ENCODE results near the gene NAGA.
"Not testable (repeated sequence)": the region's sequence is repeated elsewhere in the genome, so short reads cannot be mapped to it uniquely, and the experiment has no call there.

Gene NAGA

GRCh38 chr22:42070517-42071422 lies at the start of gene NAGA:
Gene NAGA (minus strand): TSS chr22:42070812. CDS start chr22:42070297, 515 bp downstream.
- in situ Hi-C loops (cut with HindIII; ENCODE audit: low pct_unique_long_range_greater_than_20kb, low sequenced_read_pairs) = no loop called here
- TF ChIP-seq JUND (IDR thresholded peaks at IDR 0.05; ENCODE audit: low read depth) = no peak
- DNase-seq (ENCODE audit: low read depth in 1 of 2, low spot score in 1 of 2) = peak; percentile 83 to 97

- no peak for TF ChIP-seq JUND (IDR thresholded peaks at IDR 0.05; ENCODE audit: low read depth)
These were observed 46.3 kb upstream of the NAGA start for GRCh38 chr22:42116848-42117424.

DNA sequence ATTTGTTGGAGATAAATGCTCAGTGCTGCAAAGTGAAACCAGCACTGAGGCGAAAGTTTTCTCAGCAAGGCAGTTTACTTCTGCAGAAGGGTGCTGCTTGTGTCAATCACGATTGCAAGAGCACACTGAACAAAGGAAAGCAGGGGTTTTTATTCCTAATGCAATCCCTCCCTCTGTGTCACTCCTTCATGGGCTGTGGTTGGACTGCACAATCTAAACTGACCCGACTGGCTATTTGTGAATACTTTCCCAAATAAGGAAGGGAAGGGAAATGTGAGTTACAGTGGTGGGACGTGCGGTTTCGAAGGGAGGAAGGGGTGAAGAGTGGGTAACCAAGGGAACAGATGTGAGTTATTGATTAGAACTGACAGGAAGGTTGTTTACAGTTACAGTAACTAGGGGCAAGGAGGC lies 44.8 kb upstream of the NAGA start:
- in situ Hi-C loops (cut with HindIII; ENCODE audit: low pct_unique_long_range_greater_than_20kb, low sequenced_read_pairs); DNase-seq (ENCODE audit: low read depth in 1 of 2, low spot score in 1 of 2): not testable (repeated sequence)

More at GRCh38 chr22:42116848-42117424, 46.3 kb upstream of the NAGA start:
- no peak for DNase-seq (ENCODE audit: low read depth in 1 of 2, low spot score in 1 of 2)
- in situ Hi-C loops (cut with HindIII; ENCODE audit: low pct_unique_long_range_greater_than_20kb, low sequenced_read_pairs) = no loop called here

DNA sequence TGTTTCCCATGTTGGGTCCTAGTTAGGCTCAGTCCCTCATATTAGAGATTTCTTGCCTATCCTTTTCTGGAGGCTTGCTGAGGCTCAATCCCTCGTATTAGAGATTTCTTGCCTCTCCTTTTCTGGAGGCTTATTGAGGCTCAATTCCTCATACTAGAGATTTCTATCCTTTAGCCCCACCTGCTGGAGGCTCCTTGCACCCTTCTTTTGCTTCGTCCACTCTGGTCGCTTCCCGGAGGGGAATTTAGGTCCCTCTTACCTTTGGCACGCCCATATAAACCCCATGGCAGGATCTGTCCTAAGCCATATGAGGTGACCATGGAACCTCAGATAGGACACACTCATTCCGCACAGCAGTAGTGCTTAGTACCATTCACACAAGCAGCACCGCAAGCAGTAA lies 44.1 kb upstream of the NAGA start:
- no peak for DNase-seq (ENCODE audit: low read depth in 1 of 2, low spot score in 1 of 2)
- in situ Hi-C loops (cut with HindIII; ENCODE audit: low pct_unique_long_range_greater_than_20kb, low sequenced_read_pairs) = no loop called here
- no peak for TF ChIP-seq JUND (IDR thresholded peaks at IDR 0.05; ENCODE audit: low read depth)

GRCh38 chr22:42112793-42113192 lies 42.2 kb upstream of the NAGA start:
- DNase-seq (ENCODE audit: low read depth in 1 of 2, low spot score in 1 of 2); in situ Hi-C loops (cut with HindIII; ENCODE audit: low pct_unique_long_range_greater_than_20kb, low sequenced_read_pairs): not testable (repeated sequence)

DNA sequence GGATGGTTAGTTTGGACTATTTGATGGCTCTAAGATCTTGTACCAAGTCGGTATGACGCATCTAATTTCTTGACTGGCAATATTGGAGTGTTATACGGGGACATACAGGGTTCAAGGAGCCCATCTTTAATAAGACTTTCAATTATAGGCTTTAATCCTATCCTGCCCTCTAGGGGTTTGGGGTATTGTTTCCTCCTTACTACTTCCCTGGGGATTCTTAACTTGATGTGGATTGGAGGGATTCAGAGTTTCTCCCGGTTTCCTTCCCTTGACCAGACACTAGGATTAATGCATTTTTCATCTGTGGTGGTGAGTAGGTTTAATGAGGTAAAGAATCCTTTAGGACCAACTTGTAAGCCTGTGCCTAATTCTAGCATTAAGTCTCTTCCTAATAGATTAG lies 41.2 kb upstream of the NAGA start:
- DNase-seq (ENCODE audit: low read depth in 1 of 2, low spot score in 1 of 2) = no peak
- TF ChIP-seq JUND (IDR thresholded peaks at IDR 0.05; ENCODE audit: low read depth) = no peak
- in situ Hi-C loops (cut with HindIII; ENCODE audit: low pct_unique_long_range_greater_than_20kb, low sequenced_read_pairs) = no loop called here

DNA sequence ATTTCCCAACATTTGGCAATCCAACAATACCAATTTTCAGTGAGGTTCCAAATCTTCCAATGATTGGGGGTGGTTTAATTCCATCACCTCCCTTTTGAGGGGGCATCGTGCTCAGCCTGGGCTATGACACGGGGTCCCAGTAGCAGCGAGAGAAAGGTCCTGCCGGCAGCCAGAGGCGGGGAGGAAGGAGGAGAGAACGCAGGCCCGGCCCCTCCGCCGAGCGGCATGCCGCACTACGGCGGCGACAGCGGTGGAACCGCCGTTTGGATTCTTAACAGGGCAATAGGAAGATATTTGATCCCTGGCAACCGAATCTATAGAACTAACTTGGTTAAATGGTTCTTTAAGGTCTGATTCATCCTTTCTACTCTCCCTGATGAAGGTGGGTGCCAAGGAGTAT lies 38.2 kb upstream of the NAGA start:
- TF ChIP-seq JUND (IDR thresholded peaks at IDR 0.05; ENCODE audit: low read depth) = no peak
- no peak for DNase-seq (ENCODE audit: low read depth in 1 of 2, low spot score in 1 of 2)
- in situ Hi-C loops (cut with HindIII; ENCODE audit: low pct_unique_long_range_greater_than_20kb, low sequenced_read_pairs) = no loop called here

DNA sequence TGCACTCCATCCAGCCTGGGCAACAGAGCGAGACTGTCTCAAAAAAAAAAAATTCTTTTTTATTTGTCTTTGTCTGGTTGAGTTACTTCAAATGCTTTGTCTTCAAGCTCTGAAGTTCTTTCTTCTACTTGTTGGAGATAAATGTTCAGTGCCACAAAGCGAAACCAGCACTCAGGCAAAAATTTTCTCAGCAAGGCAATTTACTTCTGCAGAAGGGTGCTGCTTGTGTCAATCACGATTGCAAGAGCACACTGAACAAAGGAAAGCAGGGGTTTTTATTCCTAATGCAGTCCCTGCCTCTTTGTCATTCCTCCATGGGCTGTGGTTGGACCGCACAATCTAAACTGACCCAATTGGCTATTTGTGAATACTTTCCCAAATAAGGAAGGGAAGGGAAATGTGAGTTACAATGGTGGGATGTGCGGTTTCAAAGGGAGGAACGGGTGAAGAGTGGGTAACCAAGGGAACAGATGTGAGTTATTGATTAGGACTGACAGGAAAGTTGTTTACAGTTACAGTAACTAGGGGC lies 33.8 kb upstream of the NAGA start:
- in situ Hi-C loops (cut with HindIII; ENCODE audit: low pct_unique_long_range_greater_than_20kb, low sequenced_read_pairs); DNase-seq (ENCODE audit: low read depth in 1 of 2, low spot score in 1 of 2): not testable (repeated sequence)

DNA sequence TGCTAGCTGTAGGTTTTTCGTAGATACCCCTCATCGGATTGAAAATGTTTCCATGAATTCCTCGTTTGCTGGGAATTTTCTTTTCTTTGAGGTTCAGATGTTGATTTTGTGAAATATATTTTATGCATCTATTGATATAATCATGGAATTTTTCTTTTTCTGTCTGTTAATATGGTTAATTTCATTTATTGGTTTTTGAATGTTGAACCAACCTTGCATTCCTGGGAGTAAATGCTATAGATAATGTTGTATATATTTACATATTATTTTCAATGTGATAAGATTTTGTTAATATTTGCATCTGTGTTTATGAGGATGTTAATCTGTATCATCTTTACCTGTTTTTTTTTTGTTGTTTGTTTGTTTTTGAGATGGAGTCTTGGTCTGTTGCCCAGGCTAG lies 30.6 kb upstream of the NAGA start:
- TF ChIP-seq JUND (IDR thresholded peaks at IDR 0.05; ENCODE audit: low read depth) = no peak
- in situ Hi-C loops (cut with HindIII; ENCODE audit: low pct_unique_long_range_greater_than_20kb, low sequenced_read_pairs) = no loop called here

DNA sequence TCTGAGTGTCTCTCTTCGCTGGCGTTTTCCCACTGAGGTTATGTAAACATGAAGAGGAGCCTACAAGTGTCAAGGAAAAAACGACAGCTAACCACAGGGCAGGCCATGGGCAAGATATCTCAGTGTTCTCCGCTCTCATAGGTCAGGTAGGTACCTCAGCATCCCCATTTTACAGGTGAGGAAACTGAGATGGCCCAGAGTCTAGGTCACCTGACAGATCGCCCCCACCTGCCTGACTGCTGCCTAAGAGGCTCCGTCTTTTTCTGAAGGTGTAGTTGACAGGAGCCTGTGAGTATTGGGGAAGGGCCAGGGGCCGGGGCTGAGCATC lies 20.8 kb upstream of the NAGA start:
- TF ChIP-seq JUND (IDR thresholded peaks at IDR 0.05; ENCODE audit: low read depth) = no peak
- in situ Hi-C loops (cut with HindIII; ENCODE audit: low pct_unique_long_range_greater_than_20kb, low sequenced_read_pairs) = no loop called here
- no peak for DNase-seq (ENCODE audit: low read depth in 1 of 2, low spot score in 1 of 2)

More for the DNA sequence above, 30.6 kb upstream of the NAGA start:
- no peak for DNase-seq (ENCODE audit: low read depth in 1 of 2, low spot score in 1 of 2)

GRCh38 chr22:42090596-42091454 lies 20.2 kb upstream of the NAGA start, which contains the start of gene NDUFA6:
Gene NDUFA6 (minus strand): TSS chr22:42090772. CDS start chr22:42090744, 28 bp downstream.
- TF ChIP-seq JUND (IDR thresholded peaks at IDR 0.05; ENCODE audit: low read depth) = no peak
- in situ Hi-C loops (cut with HindIII; ENCODE audit: low pct_unique_long_range_greater_than_20kb, low sequenced_read_pairs) = no loop called here

DNA sequence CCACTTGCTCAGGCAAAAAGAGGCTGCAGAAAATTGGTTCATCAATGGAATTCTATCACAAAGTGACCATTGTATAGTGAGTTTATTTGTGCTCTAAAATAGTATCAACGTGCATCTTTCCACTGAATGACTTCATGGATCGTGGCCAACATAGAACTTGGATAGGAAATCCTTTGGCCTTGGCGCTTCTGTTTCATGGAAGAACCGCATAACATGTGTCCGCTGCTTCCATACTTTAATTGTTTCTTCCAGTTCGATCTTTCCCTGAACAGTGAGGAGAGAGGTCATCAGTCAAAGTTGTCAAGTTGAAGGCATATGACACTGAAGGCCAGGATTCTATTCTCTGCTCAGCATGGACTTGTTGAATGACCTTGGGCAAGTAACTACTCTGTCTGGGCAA lies 15.4 kb upstream of the NAGA start:
- no peak for TF ChIP-seq JUND (IDR thresholded peaks at IDR 0.05; ENCODE audit: low read depth)
- in situ Hi-C loops (cut with HindIII; ENCODE audit: low pct_unique_long_range_greater_than_20kb, low sequenced_read_pairs) = no loop called here
- no peak for DNase-seq (ENCODE audit: low read depth in 1 of 2, low spot score in 1 of 2)

More at GRCh38 chr22:42090596-42091454, 20.2 kb upstream of the NAGA start, which contains the start of gene NDUFA6:
- peak; percentile 90 to 98 for DNase-seq (ENCODE audit: low read depth in 1 of 2, low spot score in 1 of 2)

Measured in T47D (cell line).